GM12801 (cell line): ENCODE measurements around the gene ACTG2.

ENCODE experiments used
- TF ChIP-seq, protein P1 (sequence below): IDR thresholded peaks from one replicate; pipeline ENCODE4 v1.5.1; 2011; ENCODE audit warnings: control low read depth; ENCODE audit not compliant: insufficient read length; ENCODE audit errors: extremely low read depth

ACTG2 gene

DNA sequence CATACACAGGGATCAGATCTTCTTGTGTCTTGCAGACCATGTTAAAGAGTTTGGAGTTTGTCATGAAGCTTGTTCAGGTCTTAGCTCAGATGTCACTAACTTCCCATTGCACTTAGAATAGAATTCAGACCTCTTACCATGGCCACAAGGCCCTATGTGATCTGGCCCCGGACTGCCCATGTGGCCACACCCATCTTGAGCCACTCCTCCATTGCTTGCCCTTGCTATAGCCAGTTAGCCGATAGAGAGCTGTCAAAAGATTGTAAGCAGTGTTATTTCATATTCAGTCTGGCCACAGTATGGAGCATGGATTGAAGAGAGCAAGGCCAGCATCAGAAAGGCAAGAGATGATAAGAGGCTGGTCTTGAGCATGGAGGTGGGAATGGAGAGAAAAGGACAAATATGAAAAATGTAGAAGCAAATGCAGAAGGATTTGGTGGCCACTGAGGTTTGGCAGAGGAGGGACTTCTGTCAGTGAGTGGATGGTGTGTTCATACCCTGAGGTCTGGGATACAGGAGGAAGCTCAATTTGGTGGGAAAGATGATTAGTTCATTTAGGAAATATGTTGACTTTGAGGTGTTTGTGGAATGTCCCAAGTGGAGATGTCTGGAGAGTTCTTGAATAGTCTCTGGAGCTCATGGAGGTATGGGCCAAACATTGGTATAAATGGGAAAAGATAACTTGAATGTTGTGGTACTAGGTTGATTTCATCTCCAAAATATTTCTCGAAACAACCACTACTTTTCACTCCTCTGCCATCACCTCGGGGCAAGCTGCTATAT is 44.5 kb downstream of the ACTG2 start:
- TF ChIP-seq, protein P1, sequence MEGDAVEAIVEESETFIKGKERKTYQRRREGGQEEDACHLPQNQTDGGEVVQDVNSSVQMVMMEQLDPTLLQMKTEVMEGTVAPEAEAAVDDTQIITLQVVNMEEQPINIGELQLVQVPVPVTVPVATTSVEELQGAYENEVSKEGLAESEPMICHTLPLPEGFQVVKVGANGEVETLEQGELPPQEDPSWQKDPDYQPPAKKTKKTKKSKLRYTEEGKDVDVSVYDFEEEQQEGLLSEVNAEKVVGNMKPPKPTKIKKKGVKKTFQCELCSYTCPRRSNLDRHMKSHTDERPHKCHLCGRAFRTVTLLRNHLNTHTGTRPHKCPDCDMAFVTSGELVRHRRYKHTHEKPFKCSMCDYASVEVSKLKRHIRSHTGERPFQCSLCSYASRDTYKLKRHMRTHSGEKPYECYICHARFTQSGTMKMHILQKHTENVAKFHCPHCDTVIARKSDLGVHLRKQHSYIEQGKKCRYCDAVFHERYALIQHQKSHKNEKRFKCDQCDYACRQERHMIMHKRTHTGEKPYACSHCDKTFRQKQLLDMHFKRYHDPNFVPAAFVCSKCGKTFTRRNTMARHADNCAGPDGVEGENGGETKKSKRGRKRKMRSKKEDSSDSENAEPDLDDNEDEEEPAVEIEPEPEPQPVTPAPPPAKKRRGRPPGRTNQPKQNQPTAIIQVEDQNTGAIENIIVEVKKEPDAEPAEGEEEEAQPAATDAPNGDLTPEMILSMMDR: no peak

DNA sequence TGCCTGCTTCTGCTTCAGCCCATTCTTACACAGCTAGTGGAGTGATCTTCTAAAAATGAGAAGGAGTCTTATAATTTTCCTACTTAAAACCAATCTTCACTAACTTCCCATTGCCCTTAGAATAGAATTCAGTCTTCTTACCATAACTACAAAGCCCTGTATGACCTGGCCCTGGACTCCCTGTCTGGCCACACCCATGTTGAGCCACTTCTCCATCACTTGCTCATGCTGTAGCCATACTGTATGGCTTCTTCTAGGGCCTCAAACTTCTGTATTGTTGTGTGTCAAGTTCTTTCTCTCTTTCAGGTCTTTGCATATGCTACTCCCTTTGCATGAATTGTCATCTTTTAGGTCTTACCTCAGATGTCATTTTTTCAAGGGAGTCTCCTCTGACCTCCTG is 45.1 kb downstream of the ACTG2 start:
- TF ChIP-seq, protein P1: no peak

DNA sequence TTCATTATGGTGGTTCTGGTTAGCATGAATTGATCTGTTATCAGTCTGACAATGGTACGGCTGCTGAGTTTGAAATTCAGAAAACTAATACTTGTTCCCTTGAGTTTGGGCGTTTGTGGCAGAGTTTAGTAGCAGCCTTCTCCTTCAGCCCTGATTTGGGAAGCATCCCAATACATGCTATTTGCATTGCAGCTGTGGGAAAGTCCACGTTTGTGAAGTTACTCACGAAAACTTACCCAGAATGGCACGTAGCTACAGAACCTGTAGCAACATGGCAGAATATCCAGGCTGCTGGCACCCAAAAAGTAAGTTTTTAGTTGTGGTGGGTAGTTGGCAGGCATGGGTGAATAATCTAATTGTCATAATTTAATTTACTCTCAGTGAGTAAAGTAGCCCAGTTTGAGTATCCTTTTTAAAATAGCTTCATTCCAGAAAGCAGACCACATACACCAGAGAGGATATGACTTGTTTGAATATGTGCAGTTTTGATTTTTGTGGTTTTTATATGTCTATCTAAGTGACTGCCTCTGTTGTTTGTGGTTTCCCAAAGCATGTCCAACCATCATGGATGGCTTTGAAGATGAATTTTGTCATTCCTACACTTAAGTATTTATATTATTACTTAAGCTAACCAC is 46.0 kb downstream of the ACTG2 start:
- TF ChIP-seq, protein P1: no peak

DNA sequence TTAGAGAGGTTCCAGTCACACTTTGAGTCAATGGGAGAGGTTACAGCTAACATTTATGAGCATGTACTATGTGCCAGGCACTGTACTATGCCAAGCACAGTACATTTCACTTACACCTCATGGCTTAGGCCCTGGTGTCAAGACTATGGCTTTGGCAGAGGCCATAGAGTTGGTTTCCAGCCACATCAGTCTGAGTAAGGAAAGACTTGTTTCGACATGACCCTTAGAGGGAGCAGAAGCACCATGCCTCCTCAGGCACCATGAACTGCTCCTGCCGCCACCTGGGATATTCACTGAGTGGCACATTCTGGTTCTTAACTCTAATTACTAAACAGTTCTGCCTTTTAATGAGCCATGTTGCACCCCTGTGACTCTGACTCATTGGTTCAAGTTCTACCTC is 46.6 kb downstream of the ACTG2 start:
- TF ChIP-seq, protein P1: no peak

DNA sequence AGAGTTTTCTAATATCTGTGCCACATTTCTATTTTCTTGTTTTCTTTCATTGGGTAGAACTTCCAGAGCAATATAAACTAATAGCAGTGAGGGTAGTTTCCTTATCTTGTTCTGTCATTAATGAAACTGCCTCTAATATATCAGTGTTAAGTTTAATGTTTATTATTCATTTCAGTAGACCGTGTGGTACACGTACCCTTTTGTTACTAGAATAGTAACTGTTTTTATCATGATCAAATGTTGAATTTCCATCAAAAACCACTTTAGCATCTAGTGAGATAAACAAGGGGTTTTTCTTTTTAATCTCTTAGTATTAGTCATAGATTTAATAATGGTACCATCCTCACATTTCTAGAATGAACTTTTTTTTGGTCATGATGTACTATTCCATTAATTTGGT is 49.9 kb downstream of the ACTG2 start:
- TF ChIP-seq, protein P1: no peak

DNA sequence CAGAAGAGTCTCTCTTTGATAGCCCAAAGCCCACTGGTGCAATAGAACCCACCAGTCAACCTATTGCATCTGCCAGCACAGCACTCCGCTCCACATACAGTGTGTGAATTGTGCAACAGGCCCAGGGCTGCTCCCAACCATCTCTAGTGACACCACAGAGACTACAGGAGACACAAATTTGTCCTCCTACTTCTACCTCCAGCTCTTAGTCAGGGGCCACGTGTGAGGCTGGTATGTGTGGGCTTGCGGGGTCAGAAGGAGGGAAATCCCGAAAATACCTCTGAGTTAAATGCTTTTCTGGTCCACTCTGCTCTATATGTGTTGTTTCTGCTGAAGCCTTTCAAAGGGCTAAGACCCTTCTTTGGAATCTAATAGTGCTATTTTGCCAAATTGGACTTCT is 51.9 kb downstream of the ACTG2 start:
- TF ChIP-seq, protein P1: no peak

DNA sequence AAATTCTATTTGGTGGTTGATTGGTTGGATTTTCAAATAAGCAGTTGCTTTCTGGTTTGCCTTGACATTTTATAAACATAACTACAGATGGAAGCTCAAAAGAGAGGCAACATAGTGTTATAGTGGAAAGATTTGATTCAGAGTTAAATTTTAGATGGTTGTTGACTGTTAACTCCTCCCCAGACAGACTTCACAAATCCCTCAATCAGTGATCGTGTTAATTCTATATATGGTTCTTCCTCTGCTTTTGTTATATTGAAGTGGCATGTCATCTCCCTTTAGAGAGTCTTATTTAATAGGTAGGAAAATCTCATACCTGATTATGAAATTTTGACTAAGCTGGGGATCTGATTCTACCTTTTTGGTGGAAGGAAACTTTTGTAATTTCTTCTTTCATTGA is 53.4 kb downstream of the ACTG2 start:
- TF ChIP-seq, protein P1: no peak
